ENCODE results near the gene THSD7A. TPM values are rescaled to one million over a fixed set of nuclear protein-coding genes. Genes with fewer than 3 reads are reported as not detected.

The THSD7A gene
- polyA plus RNA-seq, 1 donor from 2014 or later = 18.5 TPM

DNA sequence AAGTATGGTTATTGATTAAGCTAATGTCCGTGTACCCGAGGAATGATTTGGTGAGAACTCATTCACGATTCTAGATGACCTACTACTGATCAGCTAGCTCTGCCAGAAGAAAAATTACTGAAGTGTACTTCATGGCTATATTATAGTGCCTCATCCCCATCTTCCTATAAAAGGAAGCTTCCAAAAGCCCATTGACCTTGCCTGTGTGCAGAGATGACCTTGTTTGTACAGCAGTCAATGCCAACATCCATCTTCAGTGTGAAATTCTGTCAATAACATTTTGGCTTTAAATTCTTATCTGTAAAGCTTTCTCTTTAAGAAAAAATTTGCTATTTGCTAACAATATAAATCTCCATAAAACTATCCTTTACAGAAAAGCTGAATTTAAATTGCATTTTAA, 315.7 kb downstream of the THSD7A start:
- Histone ChIP-seq H3K9ac (ENCODE audit: low read length) (no peak overlapping the region), H3K4me2 (ENCODE audit: low read length) (no peak overlapping the region), H3K27ac (ENCODE audit: low read length) (no peak overlapping the region), H3F3A (ENCODE audit: insufficient read depth, low read length, poor library complexity, severe bottlenecking) (no peaks in the 10 kb centered on the region), H2AFZ (ENCODE audit: low read depth, low read length) (no peak overlapping the region), H4K20me1 (ENCODE audit: insufficient read depth) (no peaks in the 10 kb centered on the region), H3K9me2 (ENCODE audit: insufficient read depth, low read length) (no peaks in the 10 kb centered on the region), H3K27me3 (ENCODE audit: insufficient read depth, low read depth, low read length) (no peaks in the 10 kb centered on the region), H3K36me3 (ENCODE audit: insufficient read depth, low read length) (no peaks in the 10 kb centered on the region), H3K4me3 (ENCODE audit: low read length) (no peak overlapping the region), H3K79me2 (replicated peaks; ENCODE audit: insufficient read depth, low read length) (no peaks in the 10 kb centered on the region), H3K9me3 (ENCODE audit: low read length) (no peaks in the 10 kb centered on the region)
- no peak for TF ChIP-seq EZH2 (IDR thresholded peaks at IDR 0.05; ENCODE audit: borderline replicate concordance, insufficient read depth, low read length, poor library complexity, severe bottlenecking)
- TF ChIP-seq RAD21 (conservative IDR thresholded peaks at IDR 0.05) = no peak
- TF ChIP-seq CTCF (IDR thresholded peaks at IDR 0.05; ENCODE audit: poor library complexity, severe bottlenecking) = no peak
- TF ChIP-seq TAF1 (IDR thresholded peaks at IDR 0.05; ENCODE audit: low read depth) = no peak
- no peak for TF ChIP-seq MXI1 (conservative IDR thresholded peaks at IDR 0.05; ENCODE audit: poor library complexity, severe bottlenecking)

GRCh38 chr7:11513460-11513859, 318.5 kb downstream of the THSD7A start:
- no peak overlapping the region for H3K9ac ChIP-seq (ENCODE audit: low read length)
- H4K20me1 ChIP-seq (ENCODE audit: insufficient read depth) = no peaks in the 10 kb centered on the region
- no peak overlapping the region for H3K4me3 ChIP-seq (ENCODE audit: low read length)
- no peak overlapping the region for H2AFZ ChIP-seq (ENCODE audit: low read depth, low read length)
- no peaks in the 10 kb centered on the region for H3K27me3 ChIP-seq (ENCODE audit: insufficient read depth, low read depth, low read length)
- H3K79me2 ChIP-seq (replicated peaks; ENCODE audit: insufficient read depth, low read length) = no peaks in the 10 kb centered on the region
- H3K36me3 ChIP-seq (ENCODE audit: insufficient read depth, low read length) = no peaks in the 10 kb centered on the region
- no peaks in the 10 kb centered on the region for H3F3A ChIP-seq (ENCODE audit: insufficient read depth, low read length, poor library complexity, severe bottlenecking)
- no peaks in the 10 kb centered on the region for H3K9me2 ChIP-seq (ENCODE audit: insufficient read depth, low read length)
- H3K27ac ChIP-seq (ENCODE audit: low read length) = no peak overlapping the region
- TF ChIP-seq REST (IDR thresholded peaks at IDR 0.05; ENCODE audit: borderline replicate concordance) = no peak
- TF ChIP-seq POLR2AphosphoS5 (IDR thresholded peaks at IDR 0.05) = no peak
- no peak for TF ChIP-seq RAD21 (conservative IDR thresholded peaks at IDR 0.05)
- no peak for TF ChIP-seq SMC3 (conservative IDR thresholded peaks at IDR 0.05; ENCODE audit: poor library complexity)
- TF ChIP-seq CTCF (IDR thresholded peaks at IDR 0.05; ENCODE audit: poor library complexity, severe bottlenecking) = no peak
- TF ChIP-seq EZH2 (IDR thresholded peaks at IDR 0.05; ENCODE audit: borderline replicate concordance, insufficient read depth, low read length, poor library complexity, severe bottlenecking) = no peak
- TF ChIP-seq MXI1 (conservative IDR thresholded peaks at IDR 0.05; ENCODE audit: poor library complexity, severe bottlenecking) = no peak
- TF ChIP-seq TAF1 (IDR thresholded peaks at IDR 0.05; ENCODE audit: low read depth) = no peak
- no peak for TF ChIP-seq EP300 (conservative IDR thresholded peaks at IDR 0.05; ENCODE audit: poor library complexity, severe bottlenecking)
- H3K9me3 ChIP-seq (ENCODE audit: low read length) = no peaks in the 10 kb centered on the region
- H3K4me2 ChIP-seq (ENCODE audit: low read length) = no peak overlapping the region
